ENCODE data around the gene TBC1D22A. TPM values are rescaled to one million over a fixed set of nuclear protein-coding genes. Genes with fewer than 3 reads are reported as not detected.

The TBC1D22A gene
- total and polyA plus RNA-seq, 9 of the 15 experiments (the other 6 are each of a cell fraction or from before 2014, with no cell fraction given) = 0.20 to 11.5 (median 5.2) TPM

- no peak for TF ChIP-seq ZNF280B (CRISPR knock-in tag; IDR thresholded peaks at IDR 0.05)
- no peak for TF ChIP-seq STAT5B (CRISPR knock-in tag; IDR thresholded peaks at IDR 0.05)
These were observed 12.0 kb upstream of the TBC1D22A start (continued) for GRCh38 chr22:46750530-46750800.

GRCh38 chr22:46750863-46751443 is 11.5 kb upstream of the TBC1D22A start:
- no peaks in the 10 kb centered on the region for H3K9me1 ChIP-seq (ENCODE audit: control insufficient read depth, insufficient read depth, low read length)
- DNase-seq (ENCODE audit: extremely low read depth in 1 of 4, low spot score in 3 of 4) (no peak), FAIRE-seq (no peak), ATAC-seq (no peak)
- BruUV-seq (replicated peaks) = no TSS peak
- in situ Hi-C loops (cut with MboI) = no loop called here
- no peak overlapping the region for H3K4me3 ChIP-seq
- WGBS (ENCODE audit: insufficient coverage, low coverage, missing lambda C conversion rate) = 42% methylated on average over 2 of the region's 12 CpGs
- no peak overlapping the region for H3K4me2 ChIP-seq (ENCODE audit: insufficient read depth, low read length)
- no peak for TF ChIP-seq SMARCC2 (IDR thresholded peaks at IDR 0.05; ENCODE audit: low read depth)
- no peak for TF ChIP-seq ID3 (CRISPR knock-in tag; IDR thresholded peaks at IDR 0.05)
- TF ChIP-seq ID3 (tag; IDR thresholded peaks at IDR 0.05) = peak; percentile 61
- TF ChIP-seq ZNF263 (CRISPR knock-in tag; IDR thresholded peaks at IDR 0.05; ENCODE audit: borderline replicate concordance) = peak; percentile 28; the same call in 1 of the 2 replicates
- H3K79me2 ChIP-seq (ENCODE audit: control insufficient read depth, insufficient read depth, low read length) = no peaks in the 10 kb centered on the region
- H3K9me3 ChIP-seq (replicated peaks; ENCODE audit: control insufficient read depth, insufficient read depth, low read depth, low read length) = peaks cover 3% of the 10 kb centered on the region
- no peaks in the 10 kb centered on the region for H4K20me1 ChIP-seq (replicated peaks; ENCODE audit: control insufficient read depth, insufficient read depth, low read length)
- peak overlapping the region in 1 of 2 experiments; percentile 52; a peak in 2 of 4 replicates for H3K9ac ChIP-seq (ENCODE audit: insufficient read depth in 1 of 2, low read depth in 2 of 2, low read length in 2 of 2)
- intact Hi-C loops (cut with micrococcal nuclease) = no loop called here
- H3K27ac ChIP-seq (ENCODE audit: extremely low read depth, low read depth, low read length) = no peak overlapping the region
- peaks cover 2 to 12% of the 10 kb centered on the region in 2 experiments; a peak in 2 of 5 replicates for H3K27me3 ChIP-seq (ENCODE audit: control insufficient read depth in 2 of 2, insufficient read depth in 2 of 2, low read length in 2 of 2)
- POLR2A ChIA-PET = interaction anchor here (4.0 kb wide), 1 partner anchor 11 kb away, joined by 27 read pairs; the partner anchor contains the start of gene TBC1D22A
- H3K36me3 ChIP-seq (ENCODE audit: control insufficient read depth, insufficient read depth, low read length) = no peaks in the 10 kb centered on the region
- peaks cover 17 to 28% of the 10 kb centered on the region in 2 experiments for H3K4me1 ChIP-seq (replicated peaks in 1 of 2; ENCODE audit: control insufficient read depth in 2 of 2, insufficient read depth in 2 of 2, low read length in 2 of 2)
- H2AFZ ChIP-seq (ENCODE audit: low read depth, low read length) = peak overlapping the region; percentile 45; the same call in 1 of the 2 replicates
- CTCF ChIA-PET (ENCODE audit: low intra/inter-chr PET ratio) = no interaction called here

Data from K562 (cell line).